ENCODE results near the gene ZBTB44. TPM values are rescaled to one million over a fixed set of nuclear protein-coding genes. Genes with fewer than 3 reads are reported as not detected.

Gene ZBTB44
- total RNA-seq, 5 donors from 2014 or later (not counting 1 experiment from before 2014, with no cell fraction given), result 48.4 to 68.1 (median 65.2) TPM

GRCh38 chr11:130213143-130213978 is 101.4 kb downstream of the ZBTB44 start:
- no peaks in the 10 kb centered on the region for H3K36me3 ChIP-seq (ENCODE audit: control insufficient read depth in 2 of 2, extremely low read depth in 1 of 2, insufficient read depth in 1 of 2, low read length in 1 of 2)
- no peaks in the 10 kb centered on the region for H3K9me3 Mint-ChIP-seq
- no peak overlapping the region for H3K4me3 ChIP-seq (ENCODE audit: control insufficient read depth in 1 of 2, extremely low read depth in 1 of 2, low read length in 1 of 2)
- peaks cover 0 to 8% of the 10 kb centered on the region in 2 experiments for H3K4me1 ChIP-seq (ENCODE audit: control insufficient read depth in 1 of 2, extremely low read depth in 1 of 2, insufficient read depth in 2 of 2, low read length in 2 of 2)
- peaks cover 0 to 4% (median 0%) of the 10 kb centered on the region in 3 donors for H3K4me1 Mint-ChIP-seq
- H3K36me3 Mint-ChIP-seq, result no peaks in the 10 kb centered on the region
- H3K27me3 ChIP-seq (replicated peaks in 1 of 2; ENCODE audit: control insufficient read depth in 2 of 2, extremely low read depth in 1 of 2, insufficient read depth in 2 of 2, low read length in 1 of 2), result peaks cover 0 to 41% of the 10 kb centered on the region in 2 experiments
- 40% methylated on average over 27 of the region's 28 CpGs for WGBS (ENCODE audit: insufficient coverage)
- no peak overlapping the region for H3K27ac Mint-ChIP-seq
- no peaks in the 10 kb centered on the region for H3K9me3 ChIP-seq
- peaks cover 9 to 12% of the 10 kb centered on the region in 2 donors for H3K27me3 Mint-ChIP-seq
- ChIA-PET POLR2A (no interaction called here), CTCF (interaction anchor here (0.7 to 1.3 kb wide), 13 partner anchors 8 to 687 kb away, joined by 3 to 13 read pairs (median 4); no protein-coding TSS in a partner anchor)
- peak; percentile 17 to 82 (median 65) for DNase-seq
- H3K4me3 Mint-ChIP-seq, result no peak overlapping the region
- H3K27ac ChIP-seq (ENCODE audit: low read length), result no peak overlapping the region
- ATAC-seq (replicated peaks in 1 of 4), result peak; percentile 87 to 93 (median 88)

DNA sequence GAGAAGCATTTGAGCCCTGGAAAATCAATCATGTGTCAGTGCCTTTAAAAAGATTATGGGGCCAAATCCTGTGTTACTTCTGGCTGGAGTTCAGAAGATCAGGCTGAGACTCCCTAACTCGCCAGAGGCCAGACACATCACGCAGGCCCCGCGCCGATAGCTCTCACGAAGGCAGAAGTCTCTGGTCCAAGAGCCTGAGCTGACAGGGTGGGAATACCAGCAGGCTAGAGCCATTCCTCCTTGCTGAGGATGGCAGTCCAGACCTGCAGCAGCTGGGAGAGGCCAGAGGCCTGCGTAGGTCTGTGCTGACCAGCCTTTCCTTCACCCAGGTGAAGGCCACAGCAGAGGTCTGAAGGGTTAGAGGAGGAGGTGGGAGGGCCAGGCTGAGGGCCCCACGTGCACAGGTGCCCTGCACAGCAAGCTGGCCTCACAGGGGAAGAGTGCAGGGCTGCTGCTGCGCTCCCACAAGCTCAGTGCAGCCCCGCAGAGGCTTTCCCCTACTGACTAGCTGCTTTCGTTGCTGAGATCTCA is 102.2 kb downstream of the ZBTB44 start:
- ChIA-PET CTCF (interaction anchor here (0.7 to 1.3 kb wide), 13 partner anchors 9 to 688 kb away, joined by 3 to 13 read pairs (median 4); no protein-coding TSS in a partner anchor), POLR2A (no interaction called here)
- Mint-ChIP-seq H3K27me3 (peaks cover 9 to 12% of the 10 kb centered on the region in 2 donors), H3K9me3 (no peaks in the 10 kb centered on the region), H3K27ac (no peak overlapping the region), H3K4me1 (peaks cover 0 to 4% (median 0%) of the 10 kb centered on the region in 3 donors), H3K4me3 (no peak overlapping the region), H3K36me3 (no peaks in the 10 kb centered on the region)
- Histone ChIP-seq H3K27me3 (replicated peaks in 1 of 2; ENCODE audit: control insufficient read depth in 2 of 2, extremely low read depth in 1 of 2, insufficient read depth in 2 of 2, low read length in 1 of 2) (peaks cover 0 to 41% of the 10 kb centered on the region in 2 experiments), H3K4me1 (ENCODE audit: control insufficient read depth in 1 of 2, extremely low read depth in 1 of 2, insufficient read depth in 2 of 2, low read length in 2 of 2) (peaks cover 0 to 8% of the 10 kb centered on the region in 2 experiments), H3K4me3 (ENCODE audit: control insufficient read depth in 1 of 2, extremely low read depth in 1 of 2, low read length in 1 of 2) (no peak overlapping the region), H3K9me3 (no peaks in the 10 kb centered on the region), H3K36me3 (ENCODE audit: control insufficient read depth in 2 of 2, extremely low read depth in 1 of 2, insufficient read depth in 1 of 2, low read length in 1 of 2) (no peaks in the 10 kb centered on the region), H3K27ac (ENCODE audit: low read length) (no peak overlapping the region)
- DNase-seq, result peak in 2 of 35 experiments; percentile 11 to 22
- WGBS (ENCODE audit: insufficient coverage), result 79% methylated on average over 8 of the region's 11 CpGs
- peak in 1 of 4 experiments; percentile 19 for ATAC-seq (replicated peaks in 1 of 4)

DNA sequence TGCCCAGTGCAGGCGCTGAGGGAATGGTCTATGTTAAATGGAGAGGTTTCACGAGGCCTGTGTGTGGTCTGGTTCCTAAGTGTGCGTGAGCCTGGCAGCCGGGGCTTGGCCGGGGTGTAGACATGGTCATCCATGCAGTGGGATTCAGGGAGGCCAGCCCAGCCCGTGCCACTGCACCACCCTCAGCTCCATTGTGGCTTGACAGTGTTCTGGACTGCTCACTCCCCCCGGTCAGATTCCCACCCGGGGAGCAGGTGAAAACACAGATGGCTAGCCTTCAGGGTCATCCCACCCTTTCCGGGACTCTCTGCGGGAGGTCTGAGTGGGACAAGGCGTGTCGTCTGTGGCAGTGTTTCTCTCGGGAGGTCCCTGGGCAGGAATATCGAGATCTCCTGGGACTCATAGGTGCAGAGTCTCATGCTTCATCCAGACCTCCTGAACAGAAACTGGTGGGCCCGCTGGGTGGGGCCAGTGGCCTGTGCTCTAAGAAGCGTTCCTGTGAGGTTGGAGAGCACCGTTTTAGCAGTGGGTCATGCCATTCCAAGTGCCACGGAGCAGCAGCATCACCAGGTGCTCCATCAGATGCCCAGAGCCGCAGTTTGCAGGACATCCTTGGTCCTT is 102.8 kb downstream of the ZBTB44 start:
- H3K27ac Mint-ChIP-seq, result no peak overlapping the region
- no peak overlapping the region for H3K27ac ChIP-seq (ENCODE audit: low read length)
- H3K4me3 Mint-ChIP-seq, result no peak overlapping the region
- no peaks in the 10 kb centered on the region for H3K36me3 ChIP-seq (ENCODE audit: control insufficient read depth in 2 of 2, extremely low read depth in 1 of 2, insufficient read depth in 1 of 2, low read length in 1 of 2)
- no peak overlapping the region for H3K4me3 ChIP-seq (ENCODE audit: control insufficient read depth in 1 of 2, extremely low read depth in 1 of 2, low read length in 1 of 2)
- POLR2A ChIA-PET, result no interaction called here
- no peaks in the 10 kb centered on the region for H3K9me3 Mint-ChIP-seq
- WGBS (ENCODE audit: insufficient coverage), result 83% methylated on average over 15 of the region's 19 CpGs
- H3K9me3 ChIP-seq, result no peaks in the 10 kb centered on the region
- peaks cover 0 to 8% of the 10 kb centered on the region in 2 experiments for H3K4me1 ChIP-seq (ENCODE audit: control insufficient read depth in 1 of 2, extremely low read depth in 1 of 2, insufficient read depth in 2 of 2, low read length in 2 of 2)
- ATAC-seq (replicated peaks in 1 of 4) (no peak), DNase-seq (peak in 2 of 35 experiments; percentile 7 to 21)
- H3K27me3 ChIP-seq (replicated peaks in 1 of 2; ENCODE audit: control insufficient read depth in 2 of 2, extremely low read depth in 1 of 2, insufficient read depth in 2 of 2, low read length in 1 of 2), result peaks cover 0 to 41% of the 10 kb centered on the region in 2 experiments
- H3K36me3 Mint-ChIP-seq, result no peaks in the 10 kb centered on the region
- peaks cover 9 to 12% of the 10 kb centered on the region in 2 donors for H3K27me3 Mint-ChIP-seq
- H3K4me1 Mint-ChIP-seq, result peaks cover 0 to 4% (median 0%) of the 10 kb centered on the region in 3 donors
- CTCF ChIA-PET, result interaction anchor here (1.1 to 1.3 kb wide), 5 partner anchors 9 to 685 kb away, joined by 3 to 13 read pairs (median 7); no protein-coding TSS in a partner anchor

DNA sequence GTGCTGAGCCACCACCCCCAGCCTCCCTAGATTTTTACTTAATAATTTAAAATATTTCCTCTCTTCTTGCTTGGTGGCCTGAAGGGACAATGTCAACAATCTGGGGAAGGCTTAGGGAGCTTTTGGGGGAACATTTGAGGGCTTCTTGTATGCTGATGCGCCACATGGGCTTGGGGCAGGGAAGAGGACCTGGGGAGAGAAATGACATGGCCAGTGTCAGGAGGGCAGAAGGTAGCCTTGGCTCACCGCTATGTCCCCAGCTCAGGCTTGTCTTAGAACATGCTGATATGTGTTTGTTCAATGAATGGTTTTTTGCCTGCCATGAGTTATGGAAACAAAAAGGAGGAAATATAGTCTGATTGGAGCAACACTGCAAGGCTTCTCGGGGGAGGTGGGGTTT is 103.6 kb downstream of the ZBTB44 start:
- H3K9me3 Mint-ChIP-seq, result no peaks in the 10 kb centered on the region
- H3K36me3 Mint-ChIP-seq, result no peaks in the 10 kb centered on the region
- H3K4me1 Mint-ChIP-seq, result peaks cover 0 to 4% (median 0%) of the 10 kb centered on the region in 3 donors
- Histone ChIP-seq H3K9me3 (no peaks in the 10 kb centered on the region), H3K4me3 (ENCODE audit: control insufficient read depth in 1 of 2, extremely low read depth in 1 of 2, low read length in 1 of 2) (no peak overlapping the region), H3K27ac (ENCODE audit: low read length) (no peak overlapping the region), H3K36me3 (ENCODE audit: control insufficient read depth in 2 of 2, extremely low read depth in 1 of 2, insufficient read depth in 1 of 2, low read length in 1 of 2) (no peaks in the 10 kb centered on the region), H3K27me3 (replicated peaks in 1 of 2; ENCODE audit: control insufficient read depth in 2 of 2, extremely low read depth in 1 of 2, insufficient read depth in 2 of 2, low read length in 1 of 2) (peaks cover 0 to 41% of the 10 kb centered on the region in 2 experiments), H3K4me1 (ENCODE audit: control insufficient read depth in 1 of 2, extremely low read depth in 1 of 2, insufficient read depth in 2 of 2, low read length in 2 of 2) (peaks cover 0 to 8% of the 10 kb centered on the region in 2 experiments)
- ChIA-PET CTCF (interaction anchor here in 1 of 2 donors (0.7 kb wide), 1 partner anchor 47 kb away, joined by 3 read pairs; no protein-coding TSS in a partner anchor), POLR2A (interaction anchor here in 1 of 2 donors (0.6 kb wide), 1 partner anchor 178 kb away, joined by 3 read pairs; no protein-coding TSS in a partner anchor)
- H3K4me3 Mint-ChIP-seq, result no peak overlapping the region
- ATAC-seq (replicated peaks in 1 of 4) (no peak), DNase-seq (peak in 1 of 35 experiments; percentile 3)
- WGBS (ENCODE audit: insufficient coverage), result 87% methylated on average over 3 of the region's 3 CpGs
- no peak overlapping the region for H3K27ac Mint-ChIP-seq
- peaks cover 9 to 12% of the 10 kb centered on the region in 2 donors for H3K27me3 Mint-ChIP-seq

DNA sequence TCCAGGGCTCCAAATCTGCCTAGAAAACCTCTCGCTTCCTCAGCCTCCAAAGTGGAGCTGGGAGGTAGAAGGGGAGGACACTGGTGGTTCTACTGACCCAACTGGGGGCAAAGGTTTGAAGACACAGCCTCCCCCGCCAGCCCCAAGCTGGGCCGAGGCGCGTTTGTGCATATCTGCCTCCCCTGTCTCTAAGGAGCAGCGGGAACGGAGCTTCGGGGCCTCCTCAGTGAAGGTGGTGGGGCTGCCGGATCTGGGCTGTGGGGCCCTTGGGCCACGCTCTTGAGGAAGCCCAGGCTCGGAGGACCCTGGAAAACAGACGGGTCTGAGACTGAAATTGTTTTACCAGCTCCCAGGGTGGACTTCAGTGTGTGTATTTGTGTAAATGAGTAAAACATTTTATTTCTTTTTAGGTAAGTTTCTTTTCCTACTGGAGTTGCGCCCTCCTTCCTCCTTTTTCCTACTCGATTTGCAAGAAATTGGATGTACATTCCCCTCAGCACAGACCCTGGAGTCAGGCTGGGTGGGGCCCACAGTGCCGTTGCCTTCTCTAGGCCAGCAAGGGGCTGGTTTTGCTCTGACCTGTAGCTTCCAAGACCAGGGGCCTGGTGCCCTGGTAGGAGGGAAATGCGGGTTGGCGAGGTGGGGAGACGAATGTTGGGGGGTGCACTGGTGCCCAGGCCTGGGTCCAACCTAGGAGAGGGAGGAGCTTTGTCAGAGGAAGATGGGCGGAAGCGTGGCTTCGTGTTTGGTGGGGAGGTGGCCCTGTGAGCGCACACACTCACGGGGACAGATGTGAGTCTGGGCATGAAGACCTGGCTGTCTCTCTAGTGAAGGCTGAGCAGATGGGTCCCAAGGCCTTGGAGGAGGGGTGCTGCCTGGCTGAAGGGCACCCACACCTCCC is 104.5 kb downstream of the ZBTB44 start:
- POLR2A ChIA-PET, result interaction anchor here in 1 of 2 donors (0.6 kb wide), 1 partner anchor 179 kb away, joined by 3 read pairs; no protein-coding TSS in a partner anchor

More for the DNA sequence above, 104.5 kb downstream of the ZBTB44 start:
- 93% methylated on average over 14 of the region's 23 CpGs for WGBS (ENCODE audit: insufficient coverage)
- peaks cover 0 to 4% (median 0%) of the 10 kb centered on the region in 3 donors for H3K4me1 Mint-ChIP-seq
- Histone ChIP-seq H3K27me3 (replicated peaks in 1 of 2; ENCODE audit: control insufficient read depth in 2 of 2, extremely low read depth in 1 of 2, insufficient read depth in 2 of 2, low read length in 1 of 2) (peaks cover 0 to 39% of the 10 kb centered on the region in 2 experiments), H3K9me3 (no peaks in the 10 kb centered on the region), H3K4me1 (ENCODE audit: control insufficient read depth in 1 of 2, extremely low read depth in 1 of 2, insufficient read depth in 2 of 2, low read length in 2 of 2) (peaks cover 0 to 8% of the 10 kb centered on the region in 2 experiments), H3K4me3 (ENCODE audit: control insufficient read depth in 1 of 2, extremely low read depth in 1 of 2, low read length in 1 of 2) (no peak overlapping the region), H3K27ac (ENCODE audit: low read length) (no peak overlapping the region), H3K36me3 (ENCODE audit: control insufficient read depth in 2 of 2, extremely low read depth in 1 of 2, insufficient read depth in 1 of 2, low read length in 1 of 2) (no peaks in the 10 kb centered on the region)
- no peak for ATAC-seq (replicated peaks in 1 of 4)
- H3K9me3 Mint-ChIP-seq, result no peaks in the 10 kb centered on the region
- no peak overlapping the region for H3K27ac Mint-ChIP-seq
- H3K4me3 Mint-ChIP-seq, result no peak overlapping the region
- CTCF ChIA-PET, result interaction anchor here (0.6 to 1.3 kb wide), 3 partner anchors 9 to 652 kb away, joined by 3 to 5 read pairs (median 4); no protein-coding TSS in a partner anchor
- H3K36me3 Mint-ChIP-seq, result no peaks in the 10 kb centered on the region
- H3K27me3 Mint-ChIP-seq, result peaks cover 9 to 10% of the 10 kb centered on the region in 2 donors
- DNase-seq, result peak in 2 of 35 experiments; percentile 5 to 13

Measured in T-cell (primary cell).